Liver (tissue), 9 donors: ENCODE data around the gene NEDD4. TPM values are rescaled to one million over a fixed set of nuclear protein-coding genes. Genes with fewer than 3 reads are reported as not detected.

Experiments used
- DNase-seq: peaks from one replicate; pipeline ENCODE4 v3.0.0-alpha.2; 2017; ENCODE audit warnings: low spot score
- H3K27ac ChIP-seq, 2 donors: one replicate each; pipeline ENCODE4 v1.7.0; 2013; ENCODE audit warnings: inconsistent platforms in 2 of 2, low read length in 2 of 2, control low read depth in 1 of 2, low read depth in 1 of 2, mild to moderate bottlenecking in 1 of 2
- H3K27me3 ChIP-seq, 4 donors: one replicate each; pipeline versions ENCODE4 v1.6.1 to v1.7.0; 2013; ENCODE audit warnings: low read length in 3 of 4, inconsistent platforms in 1 of 4, mild to moderate bottlenecking in 1 of 4, moderate library complexity in 1 of 4; ENCODE audit not compliant: control insufficient read depth in 4 of 4, insufficient read depth in 4 of 4
- H3K36me3 ChIP-seq, 4 donors: one replicate each; pipeline versions ENCODE4 v1.6.1 to v1.7.0; 2013; ENCODE audit warnings: low read length in 3 of 4, mild to moderate bottlenecking in 3 of 4, low read depth in 1 of 4, moderate library complexity in 1 of 4; ENCODE audit not compliant: control insufficient read depth in 4 of 4, insufficient read depth in 3 of 4
- H3K4me1 ChIP-seq, 4 donors: one replicate each; pipeline versions ENCODE4 v1.6.1 to v1.7.0; 2013; ENCODE audit warnings: low read length in 3 of 4, mild to moderate bottlenecking in 3 of 4, moderate library complexity in 1 of 4; ENCODE audit not compliant: control insufficient read depth in 4 of 4, insufficient read depth in 4 of 4
- H3K4me3 ChIP-seq, 3 donors: one replicate each; pipeline versions ENCODE4 v1.6.1 to v1.7.0; 2013; ENCODE audit warnings: low read length in 3 of 3, control low read depth in 1 of 3, low read depth in 1 of 3, mild to moderate bottlenecking in 1 of 3
- H3K9ac ChIP-seq, 2 donors: one replicate each; pipeline ENCODE4 v1.7.0; 2013; ENCODE audit warnings: low read length in 2 of 2, mild to moderate bottlenecking in 2 of 2, moderate library complexity in 2 of 2, control low read depth in 1 of 2, low read depth in 1 of 2
- H3K9me3 ChIP-seq, 4 donors: one replicate each; pipeline versions ENCODE4 v1.6.1 to v1.7.0; 2013; ENCODE audit warnings: low read length in 3 of 4; ENCODE audit not compliant: control insufficient read depth in 4 of 4
- EGR1 ChIP-seq, 2 donors: IDR thresholded peaks; 2 replicates each; pipeline ENCODE4 v1.6.1; 2016 to 2018; ENCODE audit warnings: antibody characterized with exemption in 2 of 2, low read depth in 2 of 2
- FOXA1 ChIP-seq: IDR thresholded peaks from 2 replicates; pipeline ENCODE4 v1.6.1; 2016; ENCODE audit warnings: antibody characterized with exemption
- FOXA2 ChIP-seq: IDR thresholded peaks from 2 replicates; pipeline ENCODE4 v1.6.1; 2016; ENCODE audit warnings: antibody characterized with exemption
- GABPA ChIP-seq, 2 donors: IDR thresholded peaks in 1 of 2; conservative IDR thresholded peaks in 1 of 2; 2 replicates each; pipeline ENCODE4 v1.6.1; 2016; ENCODE audit warnings: antibody characterized with exemption in 2 of 2, mild to moderate bottlenecking in 1 of 2, moderate library complexity in 1 of 2
- HNF4A ChIP-seq, 2 donors: conservative IDR thresholded peaks; 2 replicates each; pipeline ENCODE4 v1.6.1; 2016; ENCODE audit warnings: antibody characterized with exemption in 2 of 2, mild to moderate bottlenecking in 2 of 2
- HNF4G ChIP-seq: IDR thresholded peaks from 2 replicates; pipeline ENCODE4 v1.6.1; 2016; ENCODE audit warnings: antibody characterized with exemption
- JUND ChIP-seq, 2 donors: IDR thresholded peaks; 2 replicates each; pipeline ENCODE4 v1.6.1; 2016; ENCODE audit warnings: antibody characterized with exemption in 2 of 2
- NR2F2 ChIP-seq: IDR thresholded peaks from 2 replicates; pipeline ENCODE4 v1.6.1; 2016; ENCODE audit warnings: antibody characterized with exemption
- RAD21 ChIP-seq, 2 donors: IDR thresholded peaks; 2 replicates each; pipeline ENCODE4 v1.6.1; 2016; ENCODE audit warnings: antibody characterized with exemption in 2 of 2, mild to moderate bottlenecking in 2 of 2
- RXRA ChIP-seq, 2 donors: IDR thresholded peaks; 2 replicates each; pipeline ENCODE4 v1.6.1; 2017 to 2018; ENCODE audit warnings: antibody characterized with exemption in 2 of 2, mild to moderate bottlenecking in 1 of 2
- SP1 ChIP-seq: IDR thresholded peaks from 2 replicates; pipeline ENCODE4 v1.6.1; 2018; ENCODE audit warnings: antibody characterized with exemption, mild to moderate bottlenecking
- TAF1 ChIP-seq: conservative IDR thresholded peaks from 2 replicates; pipeline ENCODE4 v1.6.1; 2016; ENCODE audit warnings: antibody characterized with exemption, mild to moderate bottlenecking
- YY1 ChIP-seq: IDR thresholded peaks from 2 replicates; pipeline ENCODE4 v1.6.1; 2016; ENCODE audit warnings: antibody characterized with exemption, mild to moderate bottlenecking
- WGBS: extraction: QIAGEN DNeasy Blood & Tissue Kit; methylation state at CpG from one replicate; pipeline ENCODE4 v1.1.7; 2013; 5-methylcytosine and 5-hydroxymethylcytosine counted together
- polyA plus RNA-seq, 2 donors: library from polyadenylated mRNA; stranded (reverse) in 1 of 2; unstranded in 1 of 2; fragments of 200-250 nt in 1 of 2; fragments of >200 nt in 1 of 2; fragmentation: Nextera tagmentation in 1 of 2; extraction: Ambion mirVana in 1 of 2; gene quantifications; one replicate each; pipeline versions ENCODE4 v1.2.1 to v1.2.3, GENCODE V29; 2013 to 2015
- total RNA-seq, 2 donors: library from RNA; depleted of rRNA; stranded (reverse); fragments of >200 nt; gene quantifications; one replicate each; pipeline ENCODE4 v1.2.3, GENCODE V29; 2014
- TF ChIP-seq, protein P1 (sequence below): IDR thresholded peaks from 2 replicates; pipeline ENCODE4 v1.6.1; 2016; ENCODE audit warnings: antibody characterized with exemption
- TF ChIP-seq, protein P2 (sequence below): fragments of 150-350 bp; IDR thresholded peaks from 2 replicates; pipeline ENCODE4 v1.5.1; 2017; ENCODE audit warnings: improper control_type of control experiment, low read depth, low read length; ENCODE audit not compliant: missing input control
- TF ChIP-seq, protein P3 (sequence below): IDR thresholded peaks from 2 replicates; pipeline ENCODE4 v1.6.1; 2016; ENCODE audit warnings: antibody characterized with exemption
- TF ChIP-seq, protein P4 (sequence below): IDR thresholded peaks from 2 replicates; pipeline ENCODE4 v1.6.1; 2016; ENCODE audit warnings: antibody characterized with exemption, mild to moderate bottlenecking
- TF ChIP-seq, protein P5 (sequence below): IDR thresholded peaks from 2 replicates; pipeline ENCODE4 v1.6.1; 2016; ENCODE audit warnings: antibody characterized with exemption
- donor health status: healthy.
- donor health status: healthy.
- donor health status: healthy.
- donor health status: healthy.
- donor health status: healthy.

NEDD4 gene
- total and polyA plus RNA-seq, 4 donors, result 9.1 to 17.5 (median 12.4) TPM

DNA sequence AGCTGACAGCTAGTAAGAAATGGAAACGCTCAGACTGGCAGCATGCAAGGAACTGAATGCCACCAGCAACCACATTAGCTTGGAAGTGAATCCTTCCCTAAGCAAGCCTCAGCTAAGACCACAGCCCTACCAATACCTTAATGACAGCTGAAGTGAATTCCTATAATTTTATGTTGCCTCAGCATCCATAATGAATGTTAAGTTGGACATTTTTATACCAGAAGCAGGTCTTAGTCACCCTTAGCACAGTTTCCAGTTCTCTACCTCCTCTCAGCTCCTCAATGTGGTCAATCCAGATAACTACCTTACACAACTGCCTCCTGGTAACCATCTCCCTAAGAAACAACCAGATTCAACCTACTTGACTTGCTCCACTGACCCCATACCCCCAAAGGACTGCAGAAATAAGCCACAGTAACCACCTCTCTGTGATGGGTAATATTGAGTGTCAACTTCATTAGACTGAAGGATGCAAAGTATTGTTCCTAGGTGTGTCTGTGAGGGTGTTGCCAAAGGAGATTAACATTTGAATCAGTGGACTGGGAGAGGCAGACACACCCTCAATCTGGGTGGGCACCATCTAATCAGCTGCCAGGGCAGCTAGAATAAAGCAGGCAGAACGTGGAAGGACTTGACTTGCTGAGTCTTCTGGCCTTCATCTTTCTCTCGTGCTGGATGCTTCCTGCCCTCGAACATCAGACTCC lies 33.5 kb downstream of the NEDD4 start:
- Histone ChIP-seq H3K4me1 (peaks cover 0 to 7% (median under 1%) of the 10 kb centered on the region in 4 donors), H3K36me3 (no peaks in the 10 kb centered on the region), H3K27me3 (no peaks in the 10 kb centered on the region), H3K9me3 (no peaks in the 10 kb centered on the region), H3K27ac (no peak overlapping the region), H3K4me3 (no peak overlapping the region), H3K9ac (no peak overlapping the region)
- DNase-seq, result no peak
- 68% methylated on average over 4 of the region's 4 CpGs for WGBS
- no peak for TF ChIP-seq FOXA2
- no peak for TF ChIP-seq GABPA (IDR thresholded peaks at IDR 0.05 in 1 of 2, conservative IDR thresholded peaks at IDR 0.05 in 1 of 2)
- no peak for TF ChIP-seq YY1
- TF ChIP-seq FOXA1, result no peak
- no peak for TF ChIP-seq RXRA (IDR thresholded peaks at IDR 0.05)
- TF ChIP-seq RAD21 (IDR thresholded peaks at IDR 0.05), result no peak

DNA sequence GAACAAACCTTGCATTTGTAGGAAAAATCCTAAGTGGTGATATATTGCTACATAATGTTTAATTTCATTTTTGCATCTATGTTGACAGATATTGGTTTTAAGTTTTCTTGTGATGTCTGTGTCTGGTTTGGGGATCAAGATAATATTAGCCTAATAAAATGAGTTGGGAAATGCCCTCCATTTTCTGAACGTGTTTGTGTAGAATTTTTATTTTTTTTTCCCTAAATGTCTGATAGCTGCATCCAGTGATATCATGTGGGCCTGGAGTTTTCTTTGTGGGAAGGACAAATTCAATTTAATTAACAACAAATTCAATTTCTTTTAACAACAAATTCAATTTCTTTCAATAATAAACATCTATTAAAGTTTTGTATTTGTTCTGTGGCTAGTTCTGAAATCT lies 35.1 kb downstream of the NEDD4 start:
- 65% methylated on average over 1 of the region's 1 CpG for WGBS
- Histone ChIP-seq H3K27me3 (no peaks in the 10 kb centered on the region), H3K9ac (no peak overlapping the region), H3K9me3 (no peaks in the 10 kb centered on the region), H3K4me3 (no peak overlapping the region), H3K36me3 (no peaks in the 10 kb centered on the region), H3K27ac (no peak overlapping the region), H3K4me1 (peaks cover 0 to 8% (median under 1%) of the 10 kb centered on the region in 4 donors)
- no peak for DNase-seq
- no peak for TF ChIP-seq FOXA2
- no peak for TF ChIP-seq FOXA1
- no peak for TF ChIP-seq RXRA (IDR thresholded peaks at IDR 0.05)
- TF ChIP-seq HNF4A (conservative IDR thresholded peaks at IDR 0.05), result no peak
- no peak for TF ChIP-seq HNF4G
- no peak for TF ChIP-seq GABPA (IDR thresholded peaks at IDR 0.05 in 1 of 2, conservative IDR thresholded peaks at IDR 0.05 in 1 of 2)
- TF ChIP-seq, protein P1, sequence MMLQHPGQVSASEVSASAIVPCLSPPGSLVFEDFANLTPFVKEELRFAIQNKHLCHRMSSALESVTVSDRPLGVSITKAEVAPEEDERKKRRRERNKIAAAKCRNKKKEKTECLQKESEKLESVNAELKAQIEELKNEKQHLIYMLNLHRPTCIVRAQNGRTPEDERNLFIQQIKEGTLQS, result no peak
- no peak for TF ChIP-seq JUND (IDR thresholded peaks at IDR 0.05)
- TF ChIP-seq, protein P2, sequence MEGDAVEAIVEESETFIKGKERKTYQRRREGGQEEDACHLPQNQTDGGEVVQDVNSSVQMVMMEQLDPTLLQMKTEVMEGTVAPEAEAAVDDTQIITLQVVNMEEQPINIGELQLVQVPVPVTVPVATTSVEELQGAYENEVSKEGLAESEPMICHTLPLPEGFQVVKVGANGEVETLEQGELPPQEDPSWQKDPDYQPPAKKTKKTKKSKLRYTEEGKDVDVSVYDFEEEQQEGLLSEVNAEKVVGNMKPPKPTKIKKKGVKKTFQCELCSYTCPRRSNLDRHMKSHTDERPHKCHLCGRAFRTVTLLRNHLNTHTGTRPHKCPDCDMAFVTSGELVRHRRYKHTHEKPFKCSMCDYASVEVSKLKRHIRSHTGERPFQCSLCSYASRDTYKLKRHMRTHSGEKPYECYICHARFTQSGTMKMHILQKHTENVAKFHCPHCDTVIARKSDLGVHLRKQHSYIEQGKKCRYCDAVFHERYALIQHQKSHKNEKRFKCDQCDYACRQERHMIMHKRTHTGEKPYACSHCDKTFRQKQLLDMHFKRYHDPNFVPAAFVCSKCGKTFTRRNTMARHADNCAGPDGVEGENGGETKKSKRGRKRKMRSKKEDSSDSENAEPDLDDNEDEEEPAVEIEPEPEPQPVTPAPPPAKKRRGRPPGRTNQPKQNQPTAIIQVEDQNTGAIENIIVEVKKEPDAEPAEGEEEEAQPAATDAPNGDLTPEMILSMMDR, result no peak
- TF ChIP-seq SP1, result no peak
- no peak for TF ChIP-seq NR2F2
- TF ChIP-seq, protein P3, sequence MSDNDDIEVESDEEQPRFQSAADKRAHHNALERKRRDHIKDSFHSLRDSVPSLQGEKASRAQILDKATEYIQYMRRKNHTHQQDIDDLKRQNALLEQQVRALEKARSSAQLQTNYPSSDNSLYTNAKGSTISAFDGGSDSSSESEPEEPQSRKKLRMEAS, result no peak
- TF ChIP-seq, protein P4, sequence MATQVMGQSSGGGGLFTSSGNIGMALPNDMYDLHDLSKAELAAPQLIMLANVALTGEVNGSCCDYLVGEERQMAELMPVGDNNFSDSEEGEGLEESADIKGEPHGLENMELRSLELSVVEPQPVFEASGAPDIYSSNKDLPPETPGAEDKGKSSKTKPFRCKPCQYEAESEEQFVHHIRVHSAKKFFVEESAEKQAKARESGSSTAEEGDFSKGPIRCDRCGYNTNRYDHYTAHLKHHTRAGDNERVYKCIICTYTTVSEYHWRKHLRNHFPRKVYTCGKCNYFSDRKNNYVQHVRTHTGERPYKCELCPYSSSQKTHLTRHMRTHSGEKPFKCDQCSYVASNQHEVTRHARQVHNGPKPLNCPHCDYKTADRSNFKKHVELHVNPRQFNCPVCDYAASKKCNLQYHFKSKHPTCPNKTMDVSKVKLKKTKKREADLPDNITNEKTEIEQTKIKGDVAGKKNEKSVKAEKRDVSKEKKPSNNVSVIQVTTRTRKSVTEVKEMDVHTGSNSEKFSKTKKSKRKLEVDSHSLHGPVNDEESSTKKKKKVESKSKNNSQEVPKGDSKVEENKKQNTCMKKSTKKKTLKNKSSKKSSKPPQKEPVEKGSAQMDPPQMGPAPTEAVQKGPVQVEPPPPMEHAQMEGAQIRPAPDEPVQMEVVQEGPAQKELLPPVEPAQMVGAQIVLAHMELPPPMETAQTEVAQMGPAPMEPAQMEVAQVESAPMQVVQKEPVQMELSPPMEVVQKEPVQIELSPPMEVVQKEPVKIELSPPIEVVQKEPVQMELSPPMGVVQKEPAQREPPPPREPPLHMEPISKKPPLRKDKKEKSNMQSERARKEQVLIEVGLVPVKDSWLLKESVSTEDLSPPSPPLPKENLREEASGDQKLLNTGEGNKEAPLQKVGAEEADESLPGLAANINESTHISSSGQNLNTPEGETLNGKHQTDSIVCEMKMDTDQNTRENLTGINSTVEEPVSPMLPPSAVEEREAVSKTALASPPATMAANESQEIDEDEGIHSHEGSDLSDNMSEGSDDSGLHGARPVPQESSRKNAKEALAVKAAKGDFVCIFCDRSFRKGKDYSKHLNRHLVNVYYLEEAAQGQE, result no peak
- TF ChIP-seq EGR1 (IDR thresholded peaks at IDR 0.05; ENCODE audit: low read depth in 2 of 2), result no peak
- TF ChIP-seq YY1, result no peak
- TF ChIP-seq TAF1, result no peak
- TF ChIP-seq RAD21 (IDR thresholded peaks at IDR 0.05), result no peak
- TF ChIP-seq, protein P5, sequence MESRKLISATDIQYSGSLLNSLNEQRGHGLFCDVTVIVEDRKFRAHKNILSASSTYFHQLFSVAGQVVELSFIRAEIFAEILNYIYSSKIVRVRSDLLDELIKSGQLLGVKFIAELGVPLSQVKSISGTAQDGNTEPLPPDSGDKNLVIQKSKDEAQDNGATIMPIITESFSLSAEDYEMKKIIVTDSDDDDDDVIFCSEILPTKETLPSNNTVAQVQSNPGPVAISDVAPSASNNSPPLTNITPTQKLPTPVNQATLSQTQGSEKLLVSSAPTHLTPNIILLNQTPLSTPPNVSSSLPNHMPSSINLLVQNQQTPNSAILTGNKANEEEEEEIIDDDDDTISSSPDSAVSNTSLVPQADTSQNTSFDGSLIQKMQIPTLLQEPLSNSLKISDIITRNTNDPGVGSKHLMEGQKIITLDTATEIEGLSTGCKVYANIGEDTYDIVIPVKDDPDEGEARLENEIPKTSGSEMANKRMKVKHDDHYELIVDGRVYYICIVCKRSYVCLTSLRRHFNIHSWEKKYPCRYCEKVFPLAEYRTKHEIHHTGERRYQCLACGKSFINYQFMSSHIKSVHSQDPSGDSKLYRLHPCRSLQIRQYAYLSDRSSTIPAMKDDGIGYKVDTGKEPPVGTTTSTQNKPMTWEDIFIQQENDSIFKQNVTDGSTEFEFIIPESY, result no peak
